ENCODE results near the gene TEX14. TPM values are rescaled to one million over a fixed set of nuclear protein-coding genes. Genes with fewer than 3 reads are reported as not detected.
"Not testable (repeated sequence)": the region's sequence is repeated elsewhere in the genome, so short reads cannot be mapped to it uniquely, and the experiment has no call there.

Gene TEX14
- total and polyA plus RNA-seq, 8 donors = 0.03 to 0.06 TPM; not detected in 6

DNA sequence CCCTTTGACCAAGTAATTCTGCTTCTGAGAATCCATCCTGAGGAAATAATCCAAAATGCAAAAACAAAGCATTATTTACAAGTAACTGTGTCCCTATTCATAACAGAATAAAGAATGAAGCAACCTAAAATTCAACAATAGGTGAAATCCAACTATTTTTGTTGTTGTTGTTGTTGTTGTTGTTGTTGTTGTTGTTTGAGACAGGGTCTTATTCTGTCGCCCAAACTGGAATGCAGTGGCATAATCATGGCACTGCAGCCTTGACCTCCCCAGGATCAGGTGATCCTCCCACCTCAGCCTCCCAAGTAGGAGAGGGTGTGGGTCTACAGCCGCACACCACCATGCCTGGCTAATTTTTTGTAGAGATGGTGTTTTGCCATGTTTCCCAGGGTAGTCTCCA, 101.5 kb downstream of the TEX14 start:
- no peaks in the 10 kb centered on the region for H3K9me3 ChIP-seq
- no peak overlapping the region for H3K4me3 ChIP-seq
- no peak overlapping the region for H3K27ac ChIP-seq
- no peak for DNase-seq
- WGBS, 5 donors = 72 to 86% (median 76%) methylated on average over 2 of the region's 2 CpGs
- H3K36me3 ChIP-seq = no peaks in the 10 kb centered on the region
- TF ChIP-seq POLR2AphosphoS5 (IDR thresholded peaks at IDR 0.05) = no peak
- TF ChIP-seq, protein P1, sequence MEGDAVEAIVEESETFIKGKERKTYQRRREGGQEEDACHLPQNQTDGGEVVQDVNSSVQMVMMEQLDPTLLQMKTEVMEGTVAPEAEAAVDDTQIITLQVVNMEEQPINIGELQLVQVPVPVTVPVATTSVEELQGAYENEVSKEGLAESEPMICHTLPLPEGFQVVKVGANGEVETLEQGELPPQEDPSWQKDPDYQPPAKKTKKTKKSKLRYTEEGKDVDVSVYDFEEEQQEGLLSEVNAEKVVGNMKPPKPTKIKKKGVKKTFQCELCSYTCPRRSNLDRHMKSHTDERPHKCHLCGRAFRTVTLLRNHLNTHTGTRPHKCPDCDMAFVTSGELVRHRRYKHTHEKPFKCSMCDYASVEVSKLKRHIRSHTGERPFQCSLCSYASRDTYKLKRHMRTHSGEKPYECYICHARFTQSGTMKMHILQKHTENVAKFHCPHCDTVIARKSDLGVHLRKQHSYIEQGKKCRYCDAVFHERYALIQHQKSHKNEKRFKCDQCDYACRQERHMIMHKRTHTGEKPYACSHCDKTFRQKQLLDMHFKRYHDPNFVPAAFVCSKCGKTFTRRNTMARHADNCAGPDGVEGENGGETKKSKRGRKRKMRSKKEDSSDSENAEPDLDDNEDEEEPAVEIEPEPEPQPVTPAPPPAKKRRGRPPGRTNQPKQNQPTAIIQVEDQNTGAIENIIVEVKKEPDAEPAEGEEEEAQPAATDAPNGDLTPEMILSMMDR (IDR thresholded peaks at IDR 0.05) = no peak
- TF ChIP-seq EP300 (IDR thresholded peaks at IDR 0.05) = no peak
- no peak for TF ChIP-seq POLR2A (IDR thresholded peaks at IDR 0.05)
- no peaks in the 10 kb centered on the region for H3K27me3 ChIP-seq
- intact Hi-C loops (cut with DNase I; ENCODE audit: low total_unique reads) = no loop called here
- no peaks in the 10 kb centered on the region for H3K4me1 ChIP-seq

DNA sequence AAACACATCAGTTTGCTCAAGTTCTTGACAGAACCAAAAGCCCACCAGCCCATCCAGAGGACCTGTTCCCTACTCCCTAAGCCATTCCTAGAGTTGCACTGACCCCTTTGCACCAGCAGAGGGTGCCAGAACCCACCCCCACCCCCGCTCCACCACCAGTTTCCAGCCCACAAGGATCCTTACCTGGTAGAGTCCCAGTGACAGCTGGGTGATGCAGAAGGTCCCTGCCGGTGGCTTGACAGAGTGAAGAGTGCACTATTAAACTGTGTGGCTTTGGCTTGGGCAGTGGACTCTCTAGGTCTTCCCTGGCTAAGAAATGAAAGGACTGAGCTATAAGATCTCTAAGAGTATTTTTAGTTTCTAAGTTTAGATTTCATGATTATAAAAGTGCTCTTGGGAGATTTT, 104.1 kb downstream of the TEX14 start:
- no peak overlapping the region for H3K4me3 ChIP-seq
- H3K27me3 ChIP-seq = no peaks in the 10 kb centered on the region
- peak; percentile 62 to 82 for DNase-seq
- no peak overlapping the region for H3K27ac ChIP-seq
- no peaks in the 10 kb centered on the region for H3K9me3 ChIP-seq
- intact Hi-C loops (cut with DNase I; ENCODE audit: low total_unique reads) = loop anchor here (10.0 kb wide), 1 partner anchor 417 kb away; no protein-coding TSS in a partner anchor
- 0 to 4% (median 0%) methylated on average over 1 to 2 of the region's 2 CpGs for WGBS, 5 donors
- H3K36me3 ChIP-seq = no peaks in the 10 kb centered on the region
- H3K4me1 ChIP-seq = no peaks in the 10 kb centered on the region
- TF ChIP-seq POLR2AphosphoS5 (IDR thresholded peaks at IDR 0.05) (no peak), POLR2A (IDR thresholded peaks at IDR 0.05) (no peak), EP300 (IDR thresholded peaks at IDR 0.05) (no peak)
- TF ChIP-seq, protein P1 (IDR thresholded peaks at IDR 0.05) = peak in 5 of 7 experiments; percentile 65 to 95 (median 84)

DNA sequence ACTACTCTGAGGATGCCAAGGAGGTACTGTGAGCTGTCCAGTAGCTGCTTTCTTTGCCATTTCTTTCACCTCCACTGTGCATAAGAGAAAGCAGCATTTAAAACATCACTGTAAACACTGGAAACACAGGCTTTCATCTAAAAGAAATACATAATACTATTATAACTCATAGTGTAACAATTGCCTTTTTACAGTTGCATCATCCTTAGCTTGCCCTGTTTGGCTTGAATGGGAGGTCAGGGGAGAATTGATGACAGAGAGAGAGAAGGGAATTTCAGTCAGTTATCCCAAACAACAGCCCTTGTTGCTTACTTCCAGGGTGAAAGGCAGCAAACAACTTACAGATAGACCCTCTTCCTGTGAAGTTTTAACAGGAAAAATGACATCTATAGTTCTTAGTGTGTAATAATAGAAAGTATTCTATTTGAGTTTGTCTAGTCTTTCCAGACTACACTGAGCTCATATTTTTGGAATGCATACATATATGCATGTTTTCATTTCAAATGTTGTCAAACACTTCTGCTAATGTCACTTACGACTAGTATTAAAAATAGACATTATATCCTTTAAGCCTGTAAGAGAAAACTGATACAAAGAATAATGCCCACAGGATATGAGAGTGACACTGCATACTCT, 105.7 kb downstream of the TEX14 start:
- intact Hi-C loops (cut with DNase I; ENCODE audit: low total_unique reads) = loop anchor here (10.0 kb wide), 1 partner anchor 419 kb away; no protein-coding TSS in a partner anchor
- H3K4me3 ChIP-seq = no peak overlapping the region
- DNase-seq = no peak
- no peaks in the 10 kb centered on the region for H3K9me3 ChIP-seq
- WGBS, 5 donors = 45 to 68% (median 60%) methylated on average over 1 of the region's 1 CpG
- no peak overlapping the region for H3K27ac ChIP-seq
- H3K36me3 ChIP-seq = no peaks in the 10 kb centered on the region
- no peaks in the 10 kb centered on the region for H3K27me3 ChIP-seq
- H3K4me1 ChIP-seq = no peaks in the 10 kb centered on the region
- no peak for TF ChIP-seq POLR2AphosphoS5 (IDR thresholded peaks at IDR 0.05)

DNA sequence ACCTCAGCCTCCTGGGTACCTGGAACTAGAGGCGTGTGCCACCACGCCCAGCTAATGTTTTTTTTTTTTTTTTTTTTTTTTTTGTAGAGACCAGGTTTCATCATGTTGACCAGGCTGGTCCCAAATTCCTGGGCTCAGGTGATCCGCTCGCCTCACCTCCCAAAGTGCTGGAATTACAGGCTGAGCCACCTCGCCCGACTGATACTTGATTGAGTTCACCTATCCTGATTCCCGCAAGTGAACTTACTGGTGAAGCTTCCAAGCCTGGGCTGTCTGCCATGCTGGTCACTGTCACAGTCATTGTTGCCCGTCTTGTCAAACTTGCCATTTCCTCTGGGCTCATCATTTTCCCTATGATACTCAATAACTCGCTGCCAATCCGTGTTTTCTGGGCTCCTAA, 106.3 kb downstream of the TEX14 start:
- H3K9me3 ChIP-seq = no peaks in the 10 kb centered on the region
- H3K27ac ChIP-seq = no peak overlapping the region
- H3K36me3 ChIP-seq = no peaks in the 10 kb centered on the region
- no peaks in the 10 kb centered on the region for H3K4me1 ChIP-seq
- 83 to 88% (median 87%) methylated on average over 10 of the region's 10 CpGs for WGBS, 5 donors
- no peak overlapping the region for H3K4me3 ChIP-seq
- no peaks in the 10 kb centered on the region for H3K27me3 ChIP-seq
- DNase-seq = no peak
- TF ChIP-seq EP300 (IDR thresholded peaks at IDR 0.05) (no peak), POLR2AphosphoS5 (IDR thresholded peaks at IDR 0.05) (no peak), POLR2A (IDR thresholded peaks at IDR 0.05) (no peak)
- TF ChIP-seq, protein P1 (IDR thresholded peaks at IDR 0.05) = no peak
- intact Hi-C loops (cut with DNase I; ENCODE audit: low total_unique reads) = loop anchor here (10.0 kb wide), 1 partner anchor 419 kb away; no protein-coding TSS in a partner anchor

DNA sequence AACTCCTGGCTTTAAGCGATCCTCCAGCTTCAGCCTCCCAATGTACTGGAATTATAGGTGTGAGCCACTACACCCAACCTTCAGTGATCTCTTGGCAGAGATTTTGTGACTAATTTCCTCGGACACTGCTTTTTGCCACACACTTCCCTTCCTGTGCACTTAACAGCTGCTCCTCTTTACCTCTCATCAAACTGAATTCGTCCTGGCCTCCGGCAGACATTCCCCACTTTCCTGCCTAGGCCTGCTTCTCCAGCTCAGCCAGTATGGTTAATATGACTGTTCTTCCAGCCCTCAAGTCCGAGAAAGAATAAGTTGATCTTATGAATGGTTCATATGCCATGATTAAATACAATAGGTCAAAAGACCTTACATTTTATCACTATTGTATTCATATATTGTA, 108.4 kb downstream of the TEX14 start:
- Histone ChIP-seq H3K27me3 (no peaks in the 10 kb centered on the region), H3K4me1 (no peaks in the 10 kb centered on the region), H3K27ac (no peak overlapping the region), H3K9me3 (no peaks in the 10 kb centered on the region), H3K4me3 (no peak overlapping the region), H3K36me3 (no peaks in the 10 kb centered on the region)
- WGBS, 5 donors = 78 to 85% (median 81%) methylated on average over 5 of the region's 5 CpGs
- DNase-seq = no peak
- TF ChIP-seq EP300 (IDR thresholded peaks at IDR 0.05) (no peak), POLR2AphosphoS5 (IDR thresholded peaks at IDR 0.05) (no peak), POLR2A (IDR thresholded peaks at IDR 0.05) (no peak)
- TF ChIP-seq, protein P1 (IDR thresholded peaks at IDR 0.05) = no peak
- intact Hi-C loops (cut with DNase I; ENCODE audit: low total_unique reads) = loop anchor here (10.0 kb wide), 1 partner anchor 421 kb away; no protein-coding TSS in a partner anchor

DNA sequence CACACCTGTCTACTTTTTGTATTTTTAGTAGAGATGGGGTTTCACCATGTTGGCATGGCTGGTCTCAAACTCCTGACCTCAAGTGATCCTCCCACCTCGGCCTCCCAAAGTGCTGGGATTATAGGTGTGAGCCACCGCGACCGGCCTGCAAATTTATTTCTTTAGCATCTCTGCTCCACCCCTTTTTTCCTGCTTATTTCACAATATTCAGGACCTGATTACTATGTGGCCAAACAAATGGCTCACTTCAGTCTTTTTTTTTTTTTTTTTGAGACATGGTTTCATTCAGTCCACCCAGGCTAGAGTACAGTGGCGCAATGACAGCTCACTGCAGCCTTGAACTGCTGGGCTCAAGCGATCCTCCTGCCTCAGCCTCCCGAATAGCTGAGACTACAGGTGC, 109.1 kb downstream of the TEX14 start:
- H3K4me1 ChIP-seq, H3K36me3 ChIP-seq, H3K9me3 ChIP-seq, H3K27me3 ChIP-seq, H3K4me3 ChIP-seq, DNase-seq, H3K27ac ChIP-seq: not testable (repeated sequence)
- 83 to 90% (median 88%) methylated on average over 7 of the region's 7 CpGs for WGBS, 5 donors
- intact Hi-C loops (cut with DNase I; ENCODE audit: low total_unique reads) = loop anchor here (10.0 kb wide), 1 partner anchor 422 kb away; no protein-coding TSS in a partner anchor
